NCI-H128 (cell line): ENCODE data around the gene PSMD11.
A peak's percentile ranks its signal among the peaks of the same experiment; 100 is the strongest.
"Not testable (repeated sequence)": the region's sequence is repeated elsewhere in the genome, so short reads cannot be mapped to it uniquely, and the experiment has no call there.

ENCODE experiments used
- DNase-seq: peaks from one replicate; lab custom pipeline; 2025; ENCODE audit not compliant: unreplicated experiment; lab: John Stamatoyannopoulos, UW

The PSMD11 gene

DNA sequence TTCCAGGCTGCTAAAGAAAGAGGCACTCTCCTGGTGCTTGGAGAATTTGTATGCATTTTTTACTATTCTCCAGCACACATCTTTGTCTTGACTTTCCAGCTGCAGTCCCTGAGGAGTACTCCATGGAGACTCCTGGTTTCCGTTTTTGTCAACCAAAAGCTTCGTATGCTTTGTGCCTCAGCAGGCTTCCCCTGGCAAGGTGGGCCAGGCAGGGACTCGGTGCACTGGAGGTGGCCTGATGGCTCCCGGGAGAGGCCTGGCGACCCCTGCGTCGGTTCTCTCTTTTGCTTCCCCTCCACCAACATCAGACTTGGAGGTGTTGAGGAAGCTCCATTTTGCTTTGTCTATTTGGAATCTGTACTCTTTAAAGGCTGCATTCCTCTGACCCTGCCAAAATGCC is 66.2 kb downstream of the PSMD11 start:
- no peak for DNase-seq

DNA sequence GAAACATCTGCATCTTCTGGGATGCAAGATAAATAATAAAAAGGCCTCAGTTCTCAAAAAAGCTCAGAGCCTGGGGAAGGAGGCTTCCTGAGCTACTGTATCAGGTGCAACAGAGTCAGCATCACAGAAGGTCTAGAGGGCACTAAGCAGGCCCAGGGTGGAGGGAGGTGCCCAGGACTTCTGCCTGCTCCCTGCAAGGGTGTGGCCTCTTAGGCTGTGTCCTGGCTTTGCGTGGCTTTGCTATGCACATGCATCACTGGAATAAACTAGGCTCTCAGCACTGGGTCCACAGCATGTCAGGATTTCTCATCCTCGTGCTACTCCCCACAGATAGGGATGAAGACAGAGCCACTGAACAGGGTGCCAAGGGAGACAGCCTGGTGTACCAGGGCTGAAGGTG is 68.0 kb downstream of the PSMD11 start:
- DNase-seq, result no peak

DNA sequence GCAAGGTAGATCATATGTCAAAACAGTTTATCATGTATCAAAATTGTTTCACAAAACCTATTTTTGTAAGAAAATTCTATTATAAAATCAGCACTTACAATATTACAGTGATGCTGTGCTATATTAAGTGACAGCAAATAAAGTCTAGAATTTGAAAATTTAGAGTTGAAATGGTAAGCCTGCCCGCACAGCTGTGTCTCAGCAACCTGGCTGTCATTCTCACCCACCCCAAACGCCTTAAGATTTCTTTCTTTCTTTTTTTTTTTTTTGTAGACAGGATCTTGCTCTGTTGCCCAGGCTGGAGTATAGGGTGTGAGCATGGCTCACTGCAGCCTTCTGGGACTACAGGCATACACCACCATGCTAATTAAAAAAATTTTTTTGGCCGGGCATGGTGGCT is 69.3 kb downstream of the PSMD11 start:
- DNase-seq, result no peak

DNA sequence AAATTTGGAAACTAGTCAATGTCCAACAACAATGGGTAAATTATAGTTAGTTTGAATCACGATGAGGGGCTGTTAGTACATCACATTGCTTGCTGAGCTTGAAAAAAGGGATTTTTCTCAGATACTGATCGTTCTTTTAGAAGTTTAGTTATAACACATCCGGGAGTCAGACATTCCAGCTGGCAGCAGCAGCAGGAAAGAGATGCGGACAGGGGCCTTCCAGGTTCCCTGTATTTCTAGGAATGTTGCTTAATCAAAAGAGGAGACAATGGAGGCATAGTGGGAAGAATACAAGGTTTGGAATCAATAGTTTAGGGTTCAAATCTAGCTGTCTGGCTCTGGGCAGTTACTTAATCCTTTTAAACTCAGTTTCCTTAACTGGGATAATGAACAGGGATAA is 70.3 kb downstream of the PSMD11 start:
- no peak for DNase-seq

DNA sequence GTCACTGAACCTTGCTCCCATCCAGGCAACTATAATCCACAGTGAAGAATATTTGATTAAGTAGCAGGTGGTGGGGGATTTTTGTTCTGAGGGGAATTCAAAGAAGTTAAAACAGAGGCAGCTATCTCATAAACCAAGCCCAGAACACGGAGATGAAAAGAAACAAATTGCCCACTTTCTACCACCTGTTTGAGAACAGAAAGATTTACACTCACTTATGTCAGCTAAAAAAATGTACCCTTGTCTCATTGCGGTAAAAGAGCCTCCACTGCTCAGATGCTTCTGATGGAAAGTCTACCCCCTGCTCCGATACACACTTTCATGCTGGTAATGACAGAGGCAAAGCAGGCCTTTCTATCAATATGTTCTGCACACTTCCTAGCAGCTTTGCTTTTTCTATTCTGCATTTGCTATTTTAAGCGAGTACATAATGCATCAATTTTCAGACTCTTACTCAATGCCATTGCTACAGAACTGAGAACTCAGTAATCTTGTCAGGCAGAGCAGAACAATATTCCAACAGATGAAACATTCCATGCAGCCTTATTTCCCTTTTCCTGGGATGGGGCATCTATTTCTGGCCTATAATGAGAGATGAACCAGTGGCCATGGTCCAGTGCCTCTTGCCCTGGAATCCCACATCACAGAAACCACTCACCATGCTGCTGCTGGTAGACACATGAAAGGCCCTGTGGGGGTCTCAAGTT is 71.5 kb downstream of the PSMD11 start:
- no peak for DNase-seq

DNA sequence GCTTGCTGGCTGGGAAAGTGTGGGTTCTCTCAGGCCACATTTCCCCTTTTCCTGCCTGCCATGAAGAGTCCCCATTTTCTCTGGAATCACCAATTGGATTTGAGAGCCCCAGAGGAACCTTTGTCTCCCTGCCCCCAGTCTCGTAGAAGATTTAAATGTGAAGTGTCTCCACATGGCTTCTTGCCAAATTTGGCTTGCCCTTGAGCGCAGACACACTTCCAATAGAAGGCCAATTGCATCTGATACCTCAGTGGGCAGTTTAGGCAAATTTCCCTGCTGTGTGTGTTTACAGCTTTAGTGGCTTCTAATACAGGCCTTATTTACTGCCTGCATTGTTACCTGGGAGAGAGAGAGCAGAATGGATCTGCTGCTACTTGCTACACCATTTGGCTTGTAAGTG is 72.1 kb downstream of the PSMD11 start:
- DNase-seq, result peak; percentile 77

DNA sequence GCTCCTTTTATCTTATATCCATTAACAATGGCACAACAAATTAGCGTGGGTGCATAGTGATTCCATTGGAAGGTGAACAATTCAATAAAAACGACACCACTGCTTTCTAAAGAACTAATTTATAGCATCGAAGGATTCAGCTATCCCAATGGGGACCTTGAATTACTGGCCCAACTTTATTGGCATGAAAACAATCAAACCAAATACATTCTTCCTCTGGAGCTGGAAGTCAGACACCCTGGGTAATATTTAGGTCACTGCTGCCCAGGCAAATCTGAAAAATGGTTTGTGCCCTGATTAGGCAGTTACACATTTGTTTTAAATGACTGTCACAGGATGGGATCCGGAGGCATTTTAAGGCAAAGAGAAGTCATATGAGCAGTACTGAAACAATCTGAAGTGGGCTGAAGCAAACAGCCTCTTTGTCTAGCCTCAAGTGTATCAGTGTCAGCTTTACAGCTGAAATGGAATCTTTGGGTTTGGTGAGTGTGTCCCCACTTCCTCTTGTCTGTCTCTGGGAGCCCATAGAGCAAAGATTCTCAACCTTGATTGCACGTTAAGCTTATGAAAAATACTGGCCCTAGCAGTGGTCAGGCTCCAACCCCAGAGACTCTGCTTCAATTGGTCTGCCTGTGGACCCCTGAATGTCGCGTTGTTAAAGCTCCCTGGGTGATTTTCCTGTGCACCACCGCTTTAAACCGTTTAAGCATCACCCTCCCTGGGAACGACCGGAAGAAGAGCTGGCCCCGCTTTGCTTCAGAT is 72.8 kb downstream of the PSMD11 start:
- no peak for DNase-seq

DNA sequence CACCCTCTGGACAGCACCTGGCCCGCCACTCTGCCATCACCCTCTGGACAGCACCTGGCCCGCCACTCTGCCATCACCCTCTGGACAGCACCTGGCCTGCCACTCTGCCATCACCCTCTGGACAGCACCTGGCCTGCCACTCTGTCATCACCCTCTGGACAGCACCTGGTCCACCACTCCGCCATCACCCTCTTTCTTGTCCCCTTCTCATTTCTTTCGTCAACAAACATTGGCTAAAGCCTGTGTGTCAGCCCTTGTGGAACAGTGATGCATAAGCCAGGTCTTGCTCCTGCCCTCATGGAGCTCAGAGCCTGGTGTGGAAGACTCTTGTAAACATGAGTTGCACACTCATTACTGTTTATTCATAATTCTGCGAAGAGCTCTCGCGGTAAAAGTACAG is 73.7 kb downstream of the PSMD11 start:
- no peak for DNase-seq

DNA sequence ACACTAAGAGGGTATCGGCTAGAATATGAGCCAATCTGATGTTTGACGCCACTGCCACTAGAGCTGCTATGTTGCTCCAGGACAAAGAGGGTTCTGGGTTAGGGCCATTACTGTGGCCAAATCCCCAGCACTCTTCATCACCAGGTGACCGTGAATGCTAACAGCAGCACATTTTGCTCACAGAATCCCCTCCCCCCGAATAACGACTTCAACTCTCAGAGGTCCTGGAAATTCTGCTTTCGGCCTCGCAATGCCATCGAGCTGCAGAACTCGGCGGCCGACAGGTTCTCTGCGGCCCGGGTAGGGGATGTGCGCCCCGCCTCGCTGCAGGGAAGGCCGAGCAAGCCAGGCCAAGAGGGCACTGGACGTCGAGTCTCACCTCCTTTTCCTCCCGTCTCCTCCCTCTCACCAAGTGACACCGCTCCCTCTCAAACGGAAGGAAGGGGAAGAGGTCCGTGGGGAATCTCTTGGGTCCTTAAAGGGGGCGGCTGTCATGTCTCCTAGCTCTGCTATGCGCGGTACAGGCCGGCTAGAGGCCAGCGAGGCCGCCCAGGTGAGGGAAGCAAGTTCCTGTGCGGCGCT is 74.4 kb downstream of the PSMD11 start:
- DNase-seq, result no peak

DNA sequence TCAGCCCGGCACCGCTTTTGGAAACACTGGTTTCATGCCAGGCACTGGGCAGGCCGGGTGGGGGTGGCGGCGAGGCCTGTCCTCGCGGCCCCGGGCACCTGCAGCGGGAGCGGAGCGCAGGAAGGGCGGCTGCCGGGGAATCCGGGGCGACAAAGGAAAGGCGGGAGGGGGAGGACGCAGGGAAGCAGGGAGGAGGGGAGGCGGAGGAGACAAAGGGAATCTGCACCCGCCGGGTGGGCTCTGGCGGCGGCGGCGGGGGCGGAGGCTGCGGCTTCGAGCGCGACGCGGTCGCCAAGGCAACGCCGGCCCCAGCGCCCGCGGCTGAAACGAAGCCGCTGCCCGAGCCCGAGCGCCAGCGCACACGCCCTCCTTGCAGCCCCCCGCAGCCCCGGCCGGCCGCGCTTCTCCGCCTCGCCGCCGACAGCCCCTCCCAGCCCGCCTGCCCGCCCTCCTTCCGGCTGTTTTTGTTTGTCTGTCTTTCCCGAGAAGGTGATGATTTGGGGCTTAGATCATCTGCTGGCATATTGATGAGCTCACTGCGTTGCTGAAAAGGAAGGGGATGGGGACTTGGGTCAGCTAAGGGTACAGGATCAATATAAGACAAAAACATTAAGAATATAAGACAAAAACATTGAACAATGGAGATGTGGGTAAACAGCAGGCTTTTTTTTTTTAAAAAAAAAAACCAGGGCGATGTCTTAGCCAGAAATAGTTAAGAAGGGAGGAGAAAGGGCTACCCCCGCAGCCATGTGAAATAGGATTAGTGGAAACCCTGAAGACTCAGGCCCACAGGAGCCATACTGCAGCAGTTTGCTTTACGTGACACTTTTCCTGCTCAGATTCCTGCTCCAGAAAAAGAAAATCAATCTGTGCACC is 75.2 kb downstream of the PSMD11 start:
- peak; percentile 69 for DNase-seq

DNA sequence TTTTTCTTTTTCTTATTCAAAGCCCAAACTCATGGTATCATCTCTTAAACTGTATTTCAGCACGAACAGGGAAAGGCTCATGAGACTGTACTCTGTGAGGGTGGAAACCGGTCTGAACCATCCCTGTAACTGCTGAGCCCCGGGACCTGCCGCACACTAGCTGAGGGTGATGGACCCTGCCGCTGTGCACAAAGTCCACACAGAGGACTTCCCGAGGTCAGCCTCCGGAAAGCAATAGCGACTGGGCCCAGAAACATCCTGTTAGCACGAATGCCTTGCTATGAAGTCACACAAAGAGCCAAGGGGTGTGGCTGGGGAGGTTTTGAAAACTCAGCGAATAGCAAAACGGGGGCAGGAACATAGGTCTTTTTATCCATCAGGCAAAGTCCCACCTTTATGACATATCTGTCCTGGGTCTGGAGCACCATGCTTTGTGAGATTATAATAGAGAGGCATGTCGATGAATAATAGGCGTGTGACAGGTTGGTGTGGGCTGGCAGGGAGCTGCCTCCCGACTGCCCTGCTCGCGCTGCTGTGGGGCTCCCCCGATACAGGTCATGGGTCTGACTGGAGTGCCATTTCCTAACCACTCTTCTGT is 75.9 kb downstream of the PSMD11 start:
- DNase-seq, result no peak

DNA sequence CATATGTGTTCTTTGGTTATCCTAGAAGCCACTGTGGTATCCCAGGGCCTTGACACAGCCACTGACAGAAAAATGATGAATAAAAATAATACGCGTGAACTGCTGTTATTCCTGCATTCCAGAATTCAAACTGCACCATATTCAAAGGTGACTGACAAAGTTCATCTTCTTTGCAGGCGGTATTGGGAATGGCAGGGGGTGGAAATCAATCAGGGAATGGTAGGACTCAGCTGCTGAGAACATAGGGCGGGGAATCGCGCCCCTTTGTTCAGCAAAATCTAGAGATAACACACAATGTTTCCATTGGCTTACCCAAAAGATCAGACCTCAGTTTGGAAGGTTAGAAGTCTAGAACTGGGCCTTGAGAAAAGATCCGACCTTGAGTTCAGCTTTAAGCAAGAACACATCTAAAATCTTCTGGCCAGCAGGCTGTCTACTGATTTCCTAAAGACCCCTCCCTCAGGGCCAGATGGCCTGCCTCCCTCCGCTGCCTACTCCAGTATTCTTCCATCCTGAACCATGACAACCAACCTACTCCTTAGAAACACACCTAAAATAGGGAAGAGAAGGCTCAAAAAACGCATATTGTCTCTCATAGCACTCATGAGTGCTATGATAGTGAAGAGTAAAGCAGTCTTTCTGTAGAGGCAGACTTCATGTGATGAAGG is 76.6 kb downstream of the PSMD11 start:
- DNase-seq, result no peak

DNA sequence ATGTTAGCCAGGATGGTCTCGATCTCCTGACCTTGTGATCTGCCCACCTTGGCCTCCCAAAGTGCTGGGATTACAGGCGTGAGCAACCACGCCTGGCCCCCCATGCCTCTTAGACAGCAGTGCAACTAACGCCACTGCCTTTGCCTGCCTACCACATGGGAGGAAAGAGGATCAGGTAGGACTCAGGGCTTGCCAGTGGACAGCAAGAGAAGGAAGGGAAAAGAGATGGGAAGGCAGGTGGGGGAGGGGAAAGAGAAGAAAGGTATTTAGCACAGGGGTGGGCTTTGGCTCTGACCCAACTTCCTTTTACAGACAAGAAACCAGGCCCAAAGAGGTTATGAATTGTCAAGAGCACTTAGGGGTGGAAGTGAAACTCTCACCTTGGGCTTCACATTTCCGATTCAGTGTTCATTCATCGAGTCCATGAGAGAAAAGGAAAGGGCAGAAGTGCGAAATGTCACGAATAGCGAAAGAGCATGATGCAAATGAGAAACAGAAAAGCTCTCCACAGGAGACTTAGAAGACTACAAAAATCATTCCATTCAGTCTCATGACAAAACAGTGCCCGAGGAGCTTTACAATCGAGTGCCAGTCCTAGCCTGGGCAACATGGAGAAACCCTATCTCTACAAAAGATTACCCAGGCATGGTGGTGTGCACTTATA is 78.8 kb downstream of the PSMD11 start:
- no peak for DNase-seq

DNA sequence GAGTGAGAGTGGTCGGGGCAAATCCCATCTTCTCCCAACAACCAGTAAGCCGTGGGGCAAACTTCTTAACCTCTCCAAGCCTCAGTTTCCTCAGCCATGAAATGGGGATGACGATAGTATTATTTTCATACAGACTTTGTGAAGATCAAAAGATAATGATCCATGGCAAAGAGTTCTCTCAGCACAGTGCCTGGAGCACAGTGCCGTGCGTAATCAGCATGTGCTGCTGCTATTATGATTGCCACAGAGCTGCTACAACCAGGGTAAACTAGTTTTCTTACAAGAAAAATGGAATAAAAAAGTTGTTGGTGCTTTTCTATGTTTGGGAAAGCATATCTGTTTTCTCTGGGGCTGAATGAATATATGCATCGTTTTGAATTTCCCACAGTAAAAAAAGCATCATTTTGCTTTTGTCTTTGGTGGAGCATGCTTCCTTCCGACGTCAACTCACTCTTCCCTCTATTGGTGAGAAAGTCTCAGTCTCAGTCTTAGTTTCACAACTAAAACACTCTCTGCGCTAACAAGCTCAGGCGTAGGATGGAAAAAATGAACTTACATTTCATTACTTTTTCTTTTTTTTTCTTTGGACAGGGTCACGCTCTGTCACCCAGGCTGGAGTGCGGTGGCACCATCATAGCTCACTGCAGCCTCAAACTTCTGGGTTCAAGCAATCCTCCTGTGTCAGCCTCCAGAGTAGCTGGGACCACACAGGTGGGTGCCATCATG is 79.7 kb downstream of the PSMD11 start:
- no peak for DNase-seq

DNA sequence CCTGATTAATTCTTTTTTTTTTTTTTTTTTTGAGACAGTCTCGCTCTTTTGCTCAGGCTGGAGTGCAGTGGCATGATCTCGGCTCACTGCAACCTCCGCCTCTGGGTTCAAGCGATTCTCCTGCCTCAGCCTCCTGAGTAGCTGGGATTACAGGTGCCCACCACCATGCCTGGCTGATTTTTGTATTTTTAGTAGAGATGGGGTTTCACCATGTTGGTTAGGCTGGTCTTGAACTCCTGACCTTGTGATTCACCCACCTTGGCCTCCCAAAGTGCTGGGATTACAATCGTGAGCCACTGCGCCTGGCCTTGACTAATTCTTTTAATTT is 80.2 kb downstream of the PSMD11 start:
- not testable (repeated sequence) for DNase-seq

DNA sequence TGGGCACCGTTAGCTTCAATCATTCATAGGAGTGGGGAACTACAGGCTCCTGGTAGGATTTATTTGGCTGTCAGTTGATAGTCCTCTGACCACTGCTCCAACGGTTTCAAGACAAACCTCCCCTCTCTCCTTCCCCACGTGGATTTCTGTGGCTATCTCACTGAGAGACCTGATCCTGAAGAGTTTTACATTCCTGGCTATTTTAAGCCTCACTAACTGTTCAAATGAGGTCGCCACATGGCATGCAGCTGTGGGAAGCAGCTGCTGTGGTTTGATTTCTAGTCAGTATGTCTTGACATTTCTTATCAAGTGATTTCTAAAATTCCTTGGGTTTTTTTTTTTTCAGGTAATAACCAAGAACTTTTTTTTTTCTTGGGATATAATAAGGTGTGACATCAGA is 80.8 kb downstream of the PSMD11 start:
- DNase-seq, result no peak

DNA sequence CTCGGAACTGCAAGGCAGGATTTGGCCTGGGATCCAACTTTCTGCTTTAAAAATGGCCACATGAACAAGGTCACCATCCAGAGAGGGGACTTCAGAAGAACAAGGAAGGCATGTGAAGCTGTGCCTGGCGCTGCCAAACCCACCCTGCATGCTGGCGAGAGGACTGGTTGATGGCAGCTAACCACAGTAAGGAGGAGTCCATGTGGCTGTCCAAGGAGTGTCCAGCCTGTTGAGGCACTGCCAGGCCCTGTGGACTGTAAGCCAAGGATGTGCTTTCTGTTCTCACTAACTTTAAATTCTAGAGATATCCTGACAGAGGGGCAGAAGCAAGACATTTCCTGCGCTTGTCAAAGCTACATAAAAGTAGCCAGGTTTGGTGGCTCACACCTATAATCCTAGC is 82.8 kb downstream of the PSMD11 start:
- DNase-seq, result no peak

DNA sequence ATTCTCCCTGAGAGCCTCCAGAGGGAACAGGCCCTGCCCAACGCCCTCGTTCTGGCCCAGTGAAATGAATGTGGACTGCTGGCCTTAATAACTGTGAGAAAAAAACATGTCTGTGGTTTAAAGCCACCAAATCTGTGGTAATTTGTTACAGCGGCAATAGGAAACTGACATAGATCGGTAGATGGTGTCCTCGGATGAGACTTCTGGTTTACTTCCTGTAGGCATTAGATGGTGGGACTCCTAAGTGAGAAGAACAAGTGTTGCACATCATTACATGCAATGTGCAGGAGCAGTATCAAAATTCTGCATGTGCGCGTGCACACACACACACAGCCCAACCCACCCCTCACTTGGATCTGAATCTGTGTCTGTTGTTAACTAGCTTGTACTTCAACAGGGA is 84.5 kb downstream of the PSMD11 start:
- no peak for DNase-seq

DNA sequence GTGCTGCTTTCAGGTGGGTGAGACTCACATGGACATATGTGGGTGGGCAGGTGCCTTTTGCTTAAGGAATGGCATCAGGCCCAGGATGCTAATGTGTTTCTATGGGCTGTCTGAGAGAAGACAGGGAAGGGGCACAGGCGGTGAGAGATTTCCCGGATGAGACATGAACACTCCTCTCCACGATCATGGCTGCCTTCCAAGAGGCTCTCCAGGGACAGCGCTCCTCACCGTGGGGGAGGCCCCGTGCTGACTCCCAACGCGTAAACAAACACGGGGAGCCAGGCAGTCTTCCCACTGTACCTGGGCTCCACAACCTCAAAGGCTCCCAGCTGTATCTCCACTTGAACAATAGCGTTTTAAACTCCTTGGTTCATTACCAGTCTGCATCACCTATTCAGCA is 85.3 kb downstream of the PSMD11 start:
- DNase-seq, result no peak
